Lung (tissue), 12 donors: ENCODE data around the gene MPV17. TPM values are rescaled to one million over a fixed set of nuclear protein-coding genes. Genes with fewer than 3 reads are reported as not detected.

Source experiments
- ATAC-seq: fragments of 200-7000 bp; cut with Tn5 transposase; one replicate; pipeline ENCODE4 v1.9.1; 2020; ENCODE audit warnings: moderate number of reproducible peaks; ENCODE audit not compliant: insufficient read depth, low FRiP score
- DNase-seq, 3 donors: peaks; one replicate each; pipeline ENCODE4 v3.0.0-alpha.2; 2013 to 2017
- H3K27ac ChIP-seq, 2 donors: one replicate each; pipeline ENCODE4 v1.5.1; 2013; ENCODE audit warnings: mild to moderate bottlenecking in 2 of 2, moderate library complexity in 2 of 2, control low read depth in 1 of 2, inconsistent platforms in 1 of 2, low read depth in 1 of 2, low read length in 1 of 2
- H3K27me3 ChIP-seq, 3 donors: one replicate each; pipeline ENCODE4 v1.5.1; 2013; ENCODE audit warnings: low read length in 2 of 3; ENCODE audit not compliant: control insufficient read depth in 3 of 3, insufficient read depth in 3 of 3
- H3K36me3 ChIP-seq, 4 donors: one replicate each; pipeline ENCODE4 v1.5.1; 2013; ENCODE audit warnings: low read length in 4 of 4, mild to moderate bottlenecking in 1 of 4, moderate library complexity in 1 of 4; ENCODE audit not compliant: control insufficient read depth in 4 of 4, insufficient read depth in 4 of 4
- H3K4me1 ChIP-seq, 5 donors: one replicate each; pipeline ENCODE4 v1.5.1; 2013; ENCODE audit warnings: low read length in 5 of 5, mild to moderate bottlenecking in 2 of 5, moderate library complexity in 1 of 5; ENCODE audit not compliant: control insufficient read depth in 5 of 5, insufficient read depth in 5 of 5
- H3K4me3 ChIP-seq: one replicate; pipeline ENCODE4 v1.5.1; 2013; ENCODE audit warnings: mild to moderate bottlenecking, control low read depth, moderate library complexity
- H3K9ac ChIP-seq, 2 donors: one replicate each; pipeline ENCODE4 v1.5.1; 2013; ENCODE audit warnings: low read length in 2 of 2, control low read depth in 1 of 2; ENCODE audit not compliant: insufficient read depth in 1 of 2
- H3K9me3 ChIP-seq, 4 donors: one replicate each; pipeline ENCODE4 v1.5.1; 2013; ENCODE audit warnings: low read length in 3 of 4, mild to moderate bottlenecking in 1 of 4, moderate library complexity in 1 of 4; ENCODE audit not compliant: control insufficient read depth in 4 of 4, insufficient read depth in 3 of 4
- CTCF ChIP-seq: IDR thresholded peaks from 2 replicates; pipeline ENCODE4 v1.5.1; 2012; ENCODE audit warnings: mild to moderate bottlenecking; ENCODE audit errors: control extremely low read depth, extremely low read depth
- WGBS, 2 donors: extraction: QIAGEN DNeasy Blood & Tissue Kit; methylation state at CpG; one replicate each; pipeline ENCODE4 v1.1.7; 2013; 5-methylcytosine and 5-hydroxymethylcytosine counted together
- polyA plus RNA-seq, 2 donors: library from polyadenylated mRNA; stranded (reverse); fragments of 200-250 nt; gene quantifications; one replicate each; pipeline ENCODE4 v1.2.1, GENCODE V29; 2013
- total RNA-seq, 2 donors: library from RNA; depleted of rRNA in 1 of 2; stranded (reverse); fragments of >200 nt in 1 of 2; gene quantifications; one replicate each; pipeline ENCODE4 v1.2.1, GENCODE V29; 2014 to 2021
- donor health status: control.
- donor health status: control.
- donor health status: Bipolar disorder and iron deficiency.
- donor health status: healthy.
- donor health status: DM: yes; HTN: yes; CAD: no.

Gene MPV17
- total and polyA plus RNA-seq, 4 donors, result 42.1 to 224 (median 98.7) TPM

- DNase-seq (no peak), ATAC-seq (no peak)
- TF ChIP-seq CTCF, result no peak
- Histone ChIP-seq H3K27me3 (peaks cover 0 to 70% (median 53%) of the 10 kb centered on the region in 3 donors), H3K9me3 (peaks cover 0 to 2% (median 0%) of the 10 kb centered on the region in 4 donors), H3K27ac (no peak overlapping the region), H3K4me1 (peaks cover 0 to 19% (median 4%) of the 10 kb centered on the region in 5 donors), H3K9ac (no peak overlapping the region), H3K4me3 (no peak overlapping the region), H3K36me3 (no peaks in the 10 kb centered on the region)
- 52 to 53% methylated on average over 11 of the region's 11 CpGs for WGBS, 2 donors
These were observed 61.5 kb downstream of the MPV17 start for GRCh38 chr2:27261241-27261925.

Other genes with a start within 250 kb of the MPV17 start
- 100 to 1,000 TPM in 1 of 2 donors, 10 to 100 TPM in 1; 88.4 to 163 TPM for gene EMILIN1, start 244.5 kb downstream of the MPV17 start, total RNA-seq
- 10 to 100 TPM; 74.1 to 98.6 TPM for gene EMILIN1, start 244.5 kb downstream of the MPV17 start, polyA plus RNA-seq
- gene KHK, start 236.3 kb downstream of the MPV17 start, total RNA-seq, result 1 to 10 TPM; 1.6 to 7.6 TPM
- gene KHK, start 236.3 kb downstream of the MPV17 start, polyA plus RNA-seq, result 1 to 10 TPM; 3.1 to 4.2 TPM
- under 1 TPM; 0.57 to 0.89 TPM for gene CGREF1, start 204.0 kb downstream of the MPV17 start, total RNA-seq
- gene CGREF1, start 204.0 kb downstream of the MPV17 start, polyA plus RNA-seq, result under 1 TPM; 0.55 to 0.80 TPM
- under 1 TPM; 0.11 to 0.74 TPM for gene ABHD1, start 199.3 kb downstream of the MPV17 start, total RNA-seq
- gene ABHD1, start 199.3 kb downstream of the MPV17 start, polyA plus RNA-seq, result under 1 TPM; 0.08 to 0.16 TPM
- gene PREB, start 188.5 kb downstream of the MPV17 start, total RNA-seq, result 10 to 100 TPM; 30.2 to 56.8 TPM
- 10 to 100 TPM; 25.8 to 66.8 TPM for gene PREB, start 188.5 kb downstream of the MPV17 start, polyA plus RNA-seq
- not detected for gene PRR30, start 183.7 kb downstream of the MPV17 start, total RNA-seq
- gene PRR30, start 183.7 kb downstream of the MPV17 start, polyA plus RNA-seq, result not detected
- gene TCF23, start 174.1 kb downstream of the MPV17 start, total RNA-seq, result under 1 TPM in 1 of 2 donors, not detected in 1; 0.18 TPM
- gene TCF23, start 174.1 kb downstream of the MPV17 start, polyA plus RNA-seq, result under 1 TPM; 0.01 to 0.04 TPM
- gene ATRAID, start 111.1 kb downstream of the MPV17 start, total RNA-seq, result 100 to 1,000 TPM in 1 of 2 donors, 10 to 100 TPM in 1; 90.0 to 107 TPM
- 100 to 1,000 TPM; 136 to 204 TPM for gene ATRAID, start 111.1 kb downstream of the MPV17 start, polyA plus RNA-seq
- gene SLC5A6, start 110.8 kb downstream of the MPV17 start, total RNA-seq, result 10 to 100 TPM; 12.1 to 32.5 TPM
- gene SLC5A6, start 110.8 kb downstream of the MPV17 start, polyA plus RNA-seq, result 10 to 100 TPM; 15.2 to 33.1 TPM
- 10 to 100 TPM; 18.3 to 42.0 TPM for gene CAD, start 105.7 kb downstream of the MPV17 start, total RNA-seq
- gene CAD, start 105.7 kb downstream of the MPV17 start, polyA plus RNA-seq, result 10 to 100 TPM; 10.9 to 19.4 TPM
- under 1 TPM; 0.31 to 0.77 TPM for gene SLC30A3, start 60.0 kb downstream of the MPV17 start, total RNA-seq
- under 1 TPM; 0.11 to 0.37 TPM for gene SLC30A3, start 60.0 kb downstream of the MPV17 start, polyA plus RNA-seq
- not detected for gene DNAJC5G, start 47.7 kb downstream of the MPV17 start, total RNA-seq
- not detected for gene DNAJC5G, start 47.7 kb downstream of the MPV17 start, polyA plus RNA-seq
- under 1 TPM; 0.09 to 0.48 TPM for gene TRIM54, start 40.7 kb downstream of the MPV17 start, total RNA-seq
- under 1 TPM; 0.10 to 0.16 TPM for gene TRIM54, start 40.7 kb downstream of the MPV17 start, polyA plus RNA-seq
- gene UCN, start 14.7 kb downstream of the MPV17 start, total RNA-seq, result 1 to 10 TPM in 1 of 2 donors, under 1 TPM in 1; 0.34 to 2.0 TPM
- gene UCN, start 14.7 kb downstream of the MPV17 start, polyA plus RNA-seq, result 1 to 10 TPM in 1 of 2 donors, under 1 TPM in 1; 0.76 to 2.0 TPM
- gene GTF3C2, start 33.7 kb upstream of the MPV17 start, total RNA-seq, result 10 to 100 TPM; 46.4 to 61.8 TPM
- gene GTF3C2, start 33.7 kb upstream of the MPV17 start, polyA plus RNA-seq, result 10 to 100 TPM; 28.7 to 41.0 TPM
- gene EIF2B4, start 47.2 kb upstream of the MPV17 start, total RNA-seq, result 10 to 100 TPM; 19.6 to 37.3 TPM
- gene EIF2B4, start 47.2 kb upstream of the MPV17 start, polyA plus RNA-seq, result 10 to 100 TPM; 37.3 to 55.4 TPM
- 100 to 1,000 TPM in 1 of 2 donors, 10 to 100 TPM in 1; 65.8 to 129 TPM for gene SNX17, start 47.5 kb upstream of the MPV17 start, total RNA-seq
- gene SNX17, start 47.5 kb upstream of the MPV17 start, polyA plus RNA-seq, result 100 to 1,000 TPM in 1 of 2 donors, 10 to 100 TPM in 1; 68.4 to 123 TPM
- 10 to 100 TPM in 1 of 2 donors, 1 to 10 TPM in 1; 8.0 to 21.1 TPM for gene ZNF513, start 57.6 kb upstream of the MPV17 start, total RNA-seq
- gene ZNF513, start 57.6 kb upstream of the MPV17 start, polyA plus RNA-seq, result 10 to 100 TPM; 21.6 to 22.2 TPM
- 10 to 100 TPM; 45.9 to 66.0 TPM for gene PPM1G, start 86.5 kb upstream of the MPV17 start, total RNA-seq
- gene PPM1G, start 86.5 kb upstream of the MPV17 start, polyA plus RNA-seq, result 10 to 100 TPM; 57.5 to 76.2 TPM
- gene NRBP1, start 105.5 kb upstream of the MPV17 start, total RNA-seq, result 10 to 100 TPM; 80.3 to 93.6 TPM
- 10 to 100 TPM; 46.8 to 79.4 TPM for gene NRBP1, start 105.5 kb upstream of the MPV17 start, polyA plus RNA-seq
- gene KRTCAP3, start 119.3 kb upstream of the MPV17 start, total RNA-seq, result 10 to 100 TPM; 13.6 to 37.9 TPM
- 10 to 100 TPM; 37.4 to 50.2 TPM for gene KRTCAP3, start 119.3 kb upstream of the MPV17 start, polyA plus RNA-seq
- 10 to 100 TPM; 44.7 to 52.2 TPM for gene IFT172, start 166.6 kb upstream of the MPV17 start, total RNA-seq
- 10 to 100 TPM; 17.8 to 26.6 TPM for gene IFT172, start 166.6 kb upstream of the MPV17 start, polyA plus RNA-seq
- gene FNDC4, start 172.1 kb upstream of the MPV17 start, total RNA-seq, result 1 to 10 TPM; 3.8 to 6.9 TPM
- gene FNDC4, start 172.1 kb upstream of the MPV17 start, polyA plus RNA-seq, result 1 to 10 TPM; 2.8 to 4.8 TPM
- gene GCKR, start 173.7 kb upstream of the MPV17 start, total RNA-seq, result under 1 TPM; 0.31 to 0.95 TPM
- under 1 TPM; 0.28 to 0.73 TPM for gene GCKR, start 173.7 kb upstream of the MPV17 start, polyA plus RNA-seq